ENCODE measurements around the gene CHCT1. TPM values are rescaled to one million over a fixed set of nuclear protein-coding genes. Genes with fewer than 3 reads are reported as not detected.
A peak's percentile ranks its signal among the peaks of the same experiment; 100 is the strongest.

Gene CHCT1
- polyA plus RNA-seq, 1 donor (not counting 4 experiments of a cell fraction or from before 2014, with no cell fraction given): not detected

DNA sequence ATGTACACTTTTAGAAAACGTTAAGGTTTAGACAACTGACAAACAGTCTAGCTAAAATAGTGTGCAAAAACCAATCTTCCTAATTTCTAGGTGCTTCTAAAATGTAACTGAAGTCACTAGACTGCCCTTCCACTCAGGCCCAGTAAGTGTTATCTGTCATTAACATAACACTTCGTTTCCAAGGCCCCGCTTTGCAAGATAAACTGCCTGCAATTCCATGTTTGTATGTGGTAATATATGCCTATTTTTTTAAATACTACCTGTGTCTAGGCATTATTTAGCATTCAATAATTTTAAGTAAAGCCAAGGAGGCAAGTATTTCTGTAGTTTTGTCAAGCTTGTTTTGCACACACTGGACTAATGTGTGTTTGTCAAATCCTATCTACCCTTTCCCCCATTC, 33.5 kb upstream of the CHCT1 start:
- Histone ChIP-seq H3K9me1 (ENCODE audit: control insufficient read depth, extremely low read depth, insufficient read depth, low read length) (no peaks in the 10 kb centered on the region), H3K79me2 (ENCODE audit: control insufficient read depth, insufficient read depth, low read length) (peaks cover 76% of the 10 kb centered on the region), H3K4me3 (ENCODE audit: control insufficient read depth in 2 of 3, extremely low read depth in 1 of 3, insufficient read depth in 2 of 3, low read depth in 1 of 3, low read length in 3 of 3) (no peak overlapping the region), H3K9ac (ENCODE audit: control insufficient read depth, extremely low read depth, insufficient read depth, low read length) (no peak overlapping the region), H3K27ac (ENCODE audit: control insufficient read depth, insufficient read depth, low read length) (no peak overlapping the region), H3K4me1 (ENCODE audit: control insufficient read depth, extremely low read depth, insufficient read depth, low read length) (peaks cover 29% of the 10 kb centered on the region), H3K9me3 (ENCODE audit: control insufficient read depth, low read depth, low read length) (no peaks in the 10 kb centered on the region), H3K4me2 (ENCODE audit: control insufficient read depth, extremely low read depth, insufficient read depth, low read depth, low read length) (peak overlapping the region; percentile 37), H3K27me3 (ENCODE audit: control insufficient read depth, extremely low read depth, insufficient read depth, low read length) (no peaks in the 10 kb centered on the region), H4K20me1 (ENCODE audit: control insufficient read depth, extremely low read depth, insufficient read depth, low read length) (no peaks in the 10 kb centered on the region), H3K36me3 (ENCODE audit: control insufficient read depth in 2 of 2, extremely low read depth in 1 of 2, insufficient read depth in 2 of 2, low read length in 2 of 2) (no peaks in the 10 kb centered on the region), H2AFZ (ENCODE audit: control insufficient read depth, low read length) (no peak overlapping the region)
- FAIRE-seq (no peak), DNase-seq (ENCODE audit: low read depth, low spot score) (no peak)
- TF ChIP-seq, protein P1, sequence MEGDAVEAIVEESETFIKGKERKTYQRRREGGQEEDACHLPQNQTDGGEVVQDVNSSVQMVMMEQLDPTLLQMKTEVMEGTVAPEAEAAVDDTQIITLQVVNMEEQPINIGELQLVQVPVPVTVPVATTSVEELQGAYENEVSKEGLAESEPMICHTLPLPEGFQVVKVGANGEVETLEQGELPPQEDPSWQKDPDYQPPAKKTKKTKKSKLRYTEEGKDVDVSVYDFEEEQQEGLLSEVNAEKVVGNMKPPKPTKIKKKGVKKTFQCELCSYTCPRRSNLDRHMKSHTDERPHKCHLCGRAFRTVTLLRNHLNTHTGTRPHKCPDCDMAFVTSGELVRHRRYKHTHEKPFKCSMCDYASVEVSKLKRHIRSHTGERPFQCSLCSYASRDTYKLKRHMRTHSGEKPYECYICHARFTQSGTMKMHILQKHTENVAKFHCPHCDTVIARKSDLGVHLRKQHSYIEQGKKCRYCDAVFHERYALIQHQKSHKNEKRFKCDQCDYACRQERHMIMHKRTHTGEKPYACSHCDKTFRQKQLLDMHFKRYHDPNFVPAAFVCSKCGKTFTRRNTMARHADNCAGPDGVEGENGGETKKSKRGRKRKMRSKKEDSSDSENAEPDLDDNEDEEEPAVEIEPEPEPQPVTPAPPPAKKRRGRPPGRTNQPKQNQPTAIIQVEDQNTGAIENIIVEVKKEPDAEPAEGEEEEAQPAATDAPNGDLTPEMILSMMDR (optimal IDR thresholded peaks at IDR 0.05 in 1 of 3, IDR thresholded peaks at IDR 0.05 in 1 of 3, conservative IDR thresholded peaks at IDR 0.05 in 1 of 3; ENCODE audit: extremely low read depth in 1 of 3, insufficient read depth in 2 of 3, low read length in 3 of 3): no peak
- no peak for TF ChIP-seq EZH2 (IDR thresholded peaks at IDR 0.05; ENCODE audit: low read length)
- dilution Hi-C loops (cut with MboI; ENCODE audit: extremely low pct_ligation_motif_present, low sequenced_read_pairs): no loop called here

DNA sequence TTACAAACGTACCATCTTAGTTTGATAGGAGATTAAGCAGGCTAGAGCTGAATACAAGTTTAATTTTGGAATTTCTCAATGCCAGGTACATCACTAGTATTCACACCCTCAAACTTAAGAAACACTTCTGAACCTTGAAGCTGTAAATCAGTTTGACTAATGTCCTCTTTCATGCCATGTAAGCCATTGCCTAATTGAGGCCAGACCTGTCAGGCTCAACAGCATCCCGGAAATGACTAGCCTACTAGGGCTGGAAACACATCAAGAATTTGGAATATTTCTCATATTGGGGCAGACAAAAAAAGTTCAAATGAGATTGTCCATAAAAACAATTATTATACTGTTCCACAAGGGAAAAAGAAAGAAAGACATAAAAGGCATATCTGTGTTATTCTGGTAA, 32.1 kb upstream of the CHCT1 start:
- no peak overlapping the region for H2AFZ ChIP-seq (ENCODE audit: control insufficient read depth, low read length)
- no peaks in the 10 kb centered on the region for H3K27me3 ChIP-seq (ENCODE audit: control insufficient read depth, extremely low read depth, insufficient read depth, low read length)
- dilution Hi-C loops (cut with MboI; ENCODE audit: extremely low pct_ligation_motif_present, low sequenced_read_pairs): no loop called here
- peak overlapping the region; percentile 92 to 97 (median 94) for H3K4me3 ChIP-seq (ENCODE audit: control insufficient read depth in 2 of 3, extremely low read depth in 1 of 3, insufficient read depth in 2 of 3, low read depth in 1 of 3, low read length in 3 of 3)
- H3K4me2 ChIP-seq (ENCODE audit: control insufficient read depth, extremely low read depth, insufficient read depth, low read depth, low read length): peak overlapping the region; percentile 99
- DNase-seq (ENCODE audit: low read depth, low spot score) (peak; percentile 26), FAIRE-seq (peak; percentile 55)
- TF ChIP-seq EZH2 (IDR thresholded peaks at IDR 0.05; ENCODE audit: low read length): no peak
- H3K79me2 ChIP-seq (ENCODE audit: control insufficient read depth, insufficient read depth, low read length): peaks cover 61% of the 10 kb centered on the region
- peaks cover 25% of the 10 kb centered on the region for H3K4me1 ChIP-seq (ENCODE audit: control insufficient read depth, extremely low read depth, insufficient read depth, low read length)
- H3K9ac ChIP-seq (ENCODE audit: control insufficient read depth, extremely low read depth, insufficient read depth, low read length): no peak overlapping the region
- no peaks in the 10 kb centered on the region for H4K20me1 ChIP-seq (ENCODE audit: control insufficient read depth, extremely low read depth, insufficient read depth, low read length)
- H3K9me3 ChIP-seq (ENCODE audit: control insufficient read depth, low read depth, low read length): no peaks in the 10 kb centered on the region
- peak overlapping the region; percentile 91 for H3K27ac ChIP-seq (ENCODE audit: control insufficient read depth, insufficient read depth, low read length)
- H3K36me3 ChIP-seq (ENCODE audit: control insufficient read depth in 2 of 2, extremely low read depth in 1 of 2, insufficient read depth in 2 of 2, low read length in 2 of 2): no peaks in the 10 kb centered on the region
- H3K9me1 ChIP-seq (ENCODE audit: control insufficient read depth, extremely low read depth, insufficient read depth, low read length): no peaks in the 10 kb centered on the region

DNA sequence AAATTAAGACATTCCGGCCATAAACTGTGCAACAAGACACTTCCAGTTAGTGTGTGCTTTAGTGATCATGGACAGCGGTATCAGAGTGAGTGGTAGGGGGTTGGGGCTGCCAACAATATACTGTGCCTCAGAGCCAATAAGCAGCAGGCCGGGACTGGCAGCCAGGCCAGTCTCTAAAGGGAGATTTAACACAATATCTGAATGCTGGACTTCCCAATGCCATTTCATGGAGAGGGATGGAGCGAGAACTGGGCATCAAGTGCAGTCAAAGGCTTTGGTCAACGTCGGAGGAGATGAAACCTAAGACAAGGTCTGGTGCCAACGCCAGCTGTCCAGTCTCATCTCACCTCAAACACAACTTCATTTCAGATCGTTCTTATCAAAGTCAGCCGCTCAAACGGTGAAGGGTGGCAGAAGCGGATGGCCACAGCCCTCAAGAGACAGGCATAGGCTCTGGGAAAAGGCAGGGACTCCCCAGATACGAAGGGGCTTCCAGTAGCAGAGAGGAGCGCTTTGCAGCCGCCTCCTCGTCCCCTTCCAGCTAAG, 31.3 kb upstream of the CHCT1 start:
- Histone ChIP-seq H3K27me3 (ENCODE audit: control insufficient read depth, extremely low read depth, insufficient read depth, low read length) (no peaks in the 10 kb centered on the region), H2AFZ (ENCODE audit: control insufficient read depth, low read length) (peak overlapping the region; percentile 80), H3K36me3 (ENCODE audit: control insufficient read depth in 2 of 2, extremely low read depth in 1 of 2, insufficient read depth in 2 of 2, low read length in 2 of 2) (no peaks in the 10 kb centered on the region), H3K79me2 (ENCODE audit: control insufficient read depth, insufficient read depth, low read length) (peaks cover 53% of the 10 kb centered on the region), H3K4me1 (ENCODE audit: control insufficient read depth, extremely low read depth, insufficient read depth, low read length) (peaks cover 25% of the 10 kb centered on the region), H3K9me3 (ENCODE audit: control insufficient read depth, low read depth, low read length) (no peaks in the 10 kb centered on the region), H3K27ac (ENCODE audit: control insufficient read depth, insufficient read depth, low read length) (peak overlapping the region; percentile 91), H3K4me3 (ENCODE audit: control insufficient read depth in 2 of 3, extremely low read depth in 1 of 3, insufficient read depth in 2 of 3, low read depth in 1 of 3, low read length in 3 of 3) (peak overlapping the region; percentile 92 to 97 (median 94)), H3K4me2 (ENCODE audit: control insufficient read depth, extremely low read depth, insufficient read depth, low read depth, low read length) (peak overlapping the region; percentile 99), H4K20me1 (ENCODE audit: control insufficient read depth, extremely low read depth, insufficient read depth, low read length) (no peaks in the 10 kb centered on the region), H3K9ac (ENCODE audit: control insufficient read depth, extremely low read depth, insufficient read depth, low read length) (peak overlapping the region; percentile 91), H3K9me1 (ENCODE audit: control insufficient read depth, extremely low read depth, insufficient read depth, low read length) (no peaks in the 10 kb centered on the region)
- FAIRE-seq: no peak
- DNase-seq (ENCODE audit: low read depth, low spot score): no peak
- dilution Hi-C loops (cut with MboI; ENCODE audit: extremely low pct_ligation_motif_present, low sequenced_read_pairs): no loop called here
- TF ChIP-seq, protein P1 (optimal IDR thresholded peaks at IDR 0.05 in 1 of 3, IDR thresholded peaks at IDR 0.05 in 1 of 3, conservative IDR thresholded peaks at IDR 0.05 in 1 of 3; ENCODE audit: extremely low read depth in 1 of 3, insufficient read depth in 2 of 3, low read length in 3 of 3): no peak
- TF ChIP-seq EZH2 (IDR thresholded peaks at IDR 0.05; ENCODE audit: low read length): no peak

Measured in keratinocyte (primary cell).